ENCODE measurements around the gene CTDSPL. TPM values are rescaled to one million over a fixed set of nuclear protein-coding genes. Genes with fewer than 3 reads are reported as not detected.
A peak's percentile ranks its signal among the peaks of the same experiment; 100 is the strongest.

Gene CTDSPL
- total and polyA plus RNA-seq, 2 experiments from 2014 or later, result 7.1 to 33.4 TPM

DNA sequence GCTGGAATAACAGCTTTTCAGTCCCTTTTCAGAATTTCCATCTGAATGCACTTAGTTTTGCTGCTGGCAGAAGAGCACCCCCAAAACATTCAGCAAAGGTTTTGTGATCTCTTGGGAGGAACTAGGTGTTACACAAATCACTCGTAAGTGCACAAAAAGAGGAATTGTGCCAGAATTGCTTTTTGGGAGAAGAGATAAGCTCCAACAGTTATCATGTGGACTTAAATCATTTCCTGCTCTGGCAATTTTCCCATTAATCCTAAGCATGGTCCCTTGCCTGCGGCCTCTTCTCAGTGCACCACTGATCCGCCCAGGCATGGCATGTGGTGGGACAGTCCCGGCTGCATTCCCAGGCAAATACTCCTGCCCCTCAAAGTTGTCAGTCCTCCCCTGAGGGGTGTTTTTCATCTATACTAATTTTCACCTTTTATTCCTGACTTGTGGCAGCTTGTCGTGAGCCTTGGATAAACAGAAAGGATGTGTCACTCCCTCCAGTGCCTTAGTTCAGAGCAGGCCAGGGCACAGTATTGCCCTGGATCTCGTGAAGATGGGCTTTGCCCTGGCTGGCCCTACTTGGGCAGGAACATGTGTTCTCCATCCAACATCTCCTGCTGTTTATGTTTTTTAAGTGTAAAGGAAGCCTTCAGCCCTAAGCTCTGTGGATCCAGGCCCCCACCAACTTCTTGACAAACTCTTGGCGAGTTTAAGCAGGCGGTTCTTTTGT, 84.3 kb downstream of the CTDSPL start:
- 54% methylated on average over 8 of the region's 8 CpGs for WGBS, 2 experiments (ENCODE audit: low coverage in 1 of 2, low lambda C conversion rate in 2 of 2, missing lambda C conversion rate in 2 of 2)
- TF ChIP-seq EZH2 (IDR thresholded peaks at IDR 0.05; ENCODE audit: insufficient read depth, poor library complexity, severe bottlenecking) (no peak), EZH2phosphoT487 (IDR thresholded peaks at IDR 0.05; ENCODE audit: insufficient read depth, low read depth) (no peak)
- H3K9me3 ChIP-seq (ENCODE audit: low read depth), result no peaks in the 10 kb centered on the region
- no peak overlapping the region for H3K4me3 ChIP-seq
- peaks cover 38% of the 10 kb centered on the region for H3K79me2 ChIP-seq (ENCODE audit: insufficient read depth)
- no peak overlapping the region for H3K9ac ChIP-seq
- H3K4me2 ChIP-seq (ENCODE audit: unreplicated experiment), result peak overlapping the region; percentile 54
- no peaks in the 10 kb centered on the region for H3K9me2 ChIP-seq (ENCODE audit: insufficient read depth)
- peaks cover 27% of the 10 kb centered on the region for H3K4me1 ChIP-seq (ENCODE audit: insufficient read depth)
- H3K36me3 ChIP-seq (ENCODE audit: low read depth), result no peaks in the 10 kb centered on the region
- H3K27ac ChIP-seq, result peak overlapping the region; percentile 38
- H4K20me1 ChIP-seq (ENCODE audit: insufficient read depth), result no peaks in the 10 kb centered on the region
- H3F3A ChIP-seq (ENCODE audit: insufficient read depth), result peaks cover 8% of the 10 kb centered on the region; the same call in 1 of the 2 replicates
- H3K27me3 ChIP-seq (replicated peaks; ENCODE audit: insufficient read depth), result no peaks in the 10 kb centered on the region
- no peak overlapping the region for H2AFZ ChIP-seq
- DNase-seq, result peak; percentile 47
- in situ Hi-C loops (cut with MboI), result no loop called here

DNA sequence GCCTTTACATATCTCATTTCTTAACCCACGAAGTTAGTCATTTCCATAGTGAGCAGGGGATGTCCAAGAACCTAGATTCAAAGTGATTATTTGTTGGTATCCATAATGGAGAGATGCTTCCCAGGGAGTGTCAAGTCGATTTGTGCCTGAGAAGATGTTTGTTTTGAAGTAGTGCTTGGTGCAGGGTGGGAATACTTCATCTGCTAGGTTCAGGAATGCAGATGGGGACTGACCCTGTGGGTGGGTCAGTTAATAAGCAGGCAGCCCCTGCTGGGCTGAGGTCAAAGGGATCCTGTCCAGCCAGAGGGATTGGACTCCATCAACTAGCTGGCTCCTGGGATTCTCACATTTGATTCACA, 84.8 kb downstream of the CTDSPL start:
- Histone ChIP-seq H2AFZ (no peak overlapping the region), H3K79me2 (ENCODE audit: insufficient read depth) (peaks cover 33% of the 10 kb centered on the region), H3K4me1 (ENCODE audit: insufficient read depth) (peaks cover 27% of the 10 kb centered on the region), H3K27ac (peak overlapping the region; percentile 38; the same call in 1 of the 2 replicates), H3F3A (ENCODE audit: insufficient read depth) (peaks cover 8% of the 10 kb centered on the region; the same call in 1 of the 2 replicates), H3K9me3 (ENCODE audit: low read depth) (no peaks in the 10 kb centered on the region), H3K9me2 (ENCODE audit: insufficient read depth) (no peaks in the 10 kb centered on the region), H3K27me3 (replicated peaks; ENCODE audit: insufficient read depth) (no peaks in the 10 kb centered on the region), H3K4me3 (no peak overlapping the region), H3K9ac (no peak overlapping the region), H4K20me1 (ENCODE audit: insufficient read depth) (no peaks in the 10 kb centered on the region), H3K36me3 (ENCODE audit: low read depth) (no peaks in the 10 kb centered on the region), H3K4me2 (ENCODE audit: unreplicated experiment) (peak overlapping the region; percentile 54)
- TF ChIP-seq EZH2 (IDR thresholded peaks at IDR 0.05; ENCODE audit: insufficient read depth, poor library complexity, severe bottlenecking), result no peak
- TF ChIP-seq EZH2phosphoT487 (IDR thresholded peaks at IDR 0.05; ENCODE audit: insufficient read depth, low read depth), result no peak
- in situ Hi-C loops (cut with MboI), result no loop called here
- DNase-seq, result no peak
- WGBS, 2 experiments (ENCODE audit: low coverage in 1 of 2, low lambda C conversion rate in 2 of 2, missing lambda C conversion rate in 2 of 2), result 28 to 32% methylated on average over 2 of the region's 2 CpGs

DNA sequence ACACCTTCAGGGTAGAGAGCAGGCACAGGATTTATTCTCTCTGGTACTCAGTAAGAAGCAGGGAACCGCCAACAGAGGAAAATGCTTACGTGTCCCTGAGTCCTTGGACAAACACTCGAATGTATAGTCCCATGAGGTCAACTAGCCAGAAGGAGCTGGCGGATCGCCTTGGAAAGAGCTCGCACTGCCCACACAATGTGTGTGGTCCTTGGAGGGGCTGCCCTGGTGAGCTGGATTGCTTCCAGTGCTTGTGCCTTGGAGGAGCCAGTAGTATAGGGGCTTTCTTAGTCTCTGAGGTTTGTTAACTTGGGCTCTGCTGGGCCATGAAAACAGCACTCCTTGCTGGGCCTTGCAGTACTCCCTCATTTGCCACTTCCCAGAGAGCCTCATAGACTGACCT, 88.2 kb downstream of the CTDSPL start:
- Histone ChIP-seq H3K36me3 (ENCODE audit: low read depth) (no peaks in the 10 kb centered on the region), H3K4me2 (ENCODE audit: unreplicated experiment) (no peak overlapping the region), H3K4me3 (no peak overlapping the region), H3K27ac (no peak overlapping the region), H4K20me1 (ENCODE audit: insufficient read depth) (no peaks in the 10 kb centered on the region), H2AFZ (no peak overlapping the region), H3K4me1 (ENCODE audit: insufficient read depth) (peaks cover 20% of the 10 kb centered on the region), H3K27me3 (replicated peaks; ENCODE audit: insufficient read depth) (no peaks in the 10 kb centered on the region), H3K9me2 (ENCODE audit: insufficient read depth) (no peaks in the 10 kb centered on the region), H3F3A (ENCODE audit: insufficient read depth) (peaks cover 8% of the 10 kb centered on the region; the same call in 1 of the 2 replicates), H3K9ac (no peak overlapping the region), H3K9me3 (ENCODE audit: low read depth) (no peaks in the 10 kb centered on the region), H3K79me2 (ENCODE audit: insufficient read depth) (0 out of 2 replicates have a peak, but pooled peaks cover under 1% of the 10 kb centered on the region)
- no peak for TF ChIP-seq EZH2phosphoT487 (IDR thresholded peaks at IDR 0.05; ENCODE audit: insufficient read depth, low read depth)
- no peak for TF ChIP-seq EZH2 (IDR thresholded peaks at IDR 0.05; ENCODE audit: insufficient read depth, poor library complexity, severe bottlenecking)
- DNase-seq, result no peak
- WGBS, 2 experiments (ENCODE audit: low coverage in 1 of 2, low lambda C conversion rate in 2 of 2, missing lambda C conversion rate in 2 of 2), result 94 to 99% methylated on average over 6 of the region's 6 CpGs
- in situ Hi-C loops (cut with MboI), result no loop called here

DNA sequence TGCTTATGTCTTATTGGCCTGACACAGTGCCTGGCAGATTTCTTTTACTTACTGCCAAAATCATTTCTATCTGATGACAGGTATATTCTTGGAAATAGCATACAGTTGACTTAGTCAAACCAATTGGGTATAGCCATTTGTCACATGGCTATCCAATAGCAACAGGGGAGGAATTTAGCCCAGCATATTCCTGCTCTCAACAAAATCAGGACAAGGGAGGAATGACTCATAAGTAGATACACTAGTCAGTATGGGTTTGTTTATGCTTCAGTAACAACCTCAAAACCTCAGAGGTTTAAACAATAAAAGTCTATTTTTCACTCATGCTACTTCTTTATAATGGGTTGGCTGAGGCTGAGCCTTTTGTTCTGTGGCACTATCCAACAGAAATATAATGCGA, 90.9 kb downstream of the CTDSPL start:
- Histone ChIP-seq H3K4me2 (ENCODE audit: unreplicated experiment) (no peak overlapping the region), H3K27me3 (replicated peaks; ENCODE audit: insufficient read depth) (no peaks in the 10 kb centered on the region), H2AFZ (no peak overlapping the region), H3K27ac (no peak overlapping the region), H3K9me3 (ENCODE audit: low read depth) (no peaks in the 10 kb centered on the region), H3K9ac (no peak overlapping the region), H3K4me3 (no peak overlapping the region), H3K79me2 (ENCODE audit: insufficient read depth) (no peaks in the 10 kb centered on the region), H3K36me3 (ENCODE audit: low read depth) (no peaks in the 10 kb centered on the region), H4K20me1 (ENCODE audit: insufficient read depth) (no peaks in the 10 kb centered on the region), H3K9me2 (ENCODE audit: insufficient read depth) (no peaks in the 10 kb centered on the region), H3F3A (ENCODE audit: insufficient read depth) (no peaks in the 10 kb centered on the region), H3K4me1 (ENCODE audit: insufficient read depth) (no peaks in the 10 kb centered on the region)
- in situ Hi-C loops (cut with MboI), result no loop called here
- 98 to 100% methylated on average over 1 of the region's 1 CpG for WGBS, 2 experiments (ENCODE audit: low coverage in 1 of 2, low lambda C conversion rate in 2 of 2, missing lambda C conversion rate in 2 of 2)
- DNase-seq, result no peak
- no peak for TF ChIP-seq EZH2phosphoT487 (IDR thresholded peaks at IDR 0.05; ENCODE audit: insufficient read depth, low read depth)
- TF ChIP-seq EZH2 (IDR thresholded peaks at IDR 0.05; ENCODE audit: insufficient read depth, poor library complexity, severe bottlenecking), result no peak
